ENCODE results near the gene ADAMTSL4. TPM values are rescaled to one million over a fixed set of nuclear protein-coding genes. Genes with fewer than 3 reads are reported as not detected.
"Not testable (repeated sequence)": the region's sequence is repeated elsewhere in the genome, so short reads cannot be mapped to it uniquely, and the experiment has no call there.

The ADAMTSL4 gene
- total RNA-seq, 3 donors from 2014 or later: 3.4 to 37.1 (median 10.2) TPM

DNA sequence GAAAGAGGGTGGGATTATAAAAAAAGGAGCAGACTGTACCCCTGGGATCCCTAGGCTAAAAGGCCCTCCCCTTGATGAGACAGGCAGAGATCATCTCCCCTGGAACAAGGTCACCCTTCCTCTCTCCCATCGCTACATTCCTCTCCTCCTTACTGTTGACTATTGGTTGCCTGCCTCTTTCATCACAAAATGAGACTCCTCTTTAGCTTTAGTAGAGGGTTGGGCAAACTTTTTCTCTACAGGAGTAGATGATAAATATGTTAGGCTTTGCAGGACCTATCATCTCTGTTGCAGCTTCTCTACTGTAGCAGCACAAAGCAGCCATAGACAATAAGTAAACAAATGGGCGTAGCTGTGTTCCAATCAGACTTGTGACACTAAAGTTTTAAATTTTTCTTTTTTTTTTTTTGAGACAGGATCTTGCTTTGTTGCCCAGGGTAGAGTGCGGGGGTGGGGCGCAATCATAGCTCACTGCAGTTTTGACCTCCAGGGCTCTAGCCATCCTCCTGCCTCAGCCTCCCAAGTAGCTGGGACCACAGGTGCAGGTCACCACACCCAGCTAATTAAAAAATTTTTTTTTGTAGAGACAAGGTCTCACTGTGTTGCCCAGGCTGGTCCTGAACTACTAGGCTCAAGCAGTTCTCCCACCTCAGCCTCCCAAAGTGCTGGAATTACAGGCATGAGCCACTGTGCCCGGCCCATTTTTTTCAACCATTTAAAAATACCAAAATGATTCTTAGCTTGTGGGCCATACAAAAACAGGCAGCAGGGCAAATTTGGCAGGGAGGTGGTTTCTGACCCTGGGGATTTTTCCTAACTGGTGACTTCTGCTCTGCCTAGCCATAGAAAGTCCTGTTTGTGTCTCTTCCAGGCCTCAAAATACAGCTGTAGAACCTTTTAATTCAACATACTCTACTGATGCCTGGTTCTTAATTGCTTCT lies 15.1 kb downstream of the ADAMTSL4 start:
- no peak for ATAC-seq

GRCh38 chr1:150565240-150565991 lies 16.2 kb downstream of the ADAMTSL4 start:
- H3K36me3 ChIP-seq (ENCODE audit: low read depth); H3K4me3 ChIP-seq; DNase-seq; ATAC-seq; H3K9me3 ChIP-seq: not testable (repeated sequence)
- H3K4me1 ChIP-seq (ENCODE audit: low read depth): peaks cover 78% of the 10 kb centered on the region
- intact Hi-C loops (cut with DNase I, micrococcal nuclease): loop anchor here in 1 of 2 donors (5.0 kb wide), 1 partner anchor 47 kb away; no protein-coding TSS in a partner anchor

More for the DNA sequence above, 15.1 kb downstream of the ADAMTSL4 start:
- Histone ChIP-seq H3K36me3 (ENCODE audit: low read depth) (no peaks in the 10 kb centered on the region), H3K4me3 (no peak overlapping the region), H3K4me1 (ENCODE audit: low read depth) (peaks cover 81% of the 10 kb centered on the region), H3K9me3 (no peaks in the 10 kb centered on the region)
- intact Hi-C loops (cut with DNase I, micrococcal nuclease): no loop called here
- TF ChIP-seq, protein P1, sequence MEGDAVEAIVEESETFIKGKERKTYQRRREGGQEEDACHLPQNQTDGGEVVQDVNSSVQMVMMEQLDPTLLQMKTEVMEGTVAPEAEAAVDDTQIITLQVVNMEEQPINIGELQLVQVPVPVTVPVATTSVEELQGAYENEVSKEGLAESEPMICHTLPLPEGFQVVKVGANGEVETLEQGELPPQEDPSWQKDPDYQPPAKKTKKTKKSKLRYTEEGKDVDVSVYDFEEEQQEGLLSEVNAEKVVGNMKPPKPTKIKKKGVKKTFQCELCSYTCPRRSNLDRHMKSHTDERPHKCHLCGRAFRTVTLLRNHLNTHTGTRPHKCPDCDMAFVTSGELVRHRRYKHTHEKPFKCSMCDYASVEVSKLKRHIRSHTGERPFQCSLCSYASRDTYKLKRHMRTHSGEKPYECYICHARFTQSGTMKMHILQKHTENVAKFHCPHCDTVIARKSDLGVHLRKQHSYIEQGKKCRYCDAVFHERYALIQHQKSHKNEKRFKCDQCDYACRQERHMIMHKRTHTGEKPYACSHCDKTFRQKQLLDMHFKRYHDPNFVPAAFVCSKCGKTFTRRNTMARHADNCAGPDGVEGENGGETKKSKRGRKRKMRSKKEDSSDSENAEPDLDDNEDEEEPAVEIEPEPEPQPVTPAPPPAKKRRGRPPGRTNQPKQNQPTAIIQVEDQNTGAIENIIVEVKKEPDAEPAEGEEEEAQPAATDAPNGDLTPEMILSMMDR (IDR thresholded peaks at IDR 0.05): no peak
- no peak for DNase-seq

DNA sequence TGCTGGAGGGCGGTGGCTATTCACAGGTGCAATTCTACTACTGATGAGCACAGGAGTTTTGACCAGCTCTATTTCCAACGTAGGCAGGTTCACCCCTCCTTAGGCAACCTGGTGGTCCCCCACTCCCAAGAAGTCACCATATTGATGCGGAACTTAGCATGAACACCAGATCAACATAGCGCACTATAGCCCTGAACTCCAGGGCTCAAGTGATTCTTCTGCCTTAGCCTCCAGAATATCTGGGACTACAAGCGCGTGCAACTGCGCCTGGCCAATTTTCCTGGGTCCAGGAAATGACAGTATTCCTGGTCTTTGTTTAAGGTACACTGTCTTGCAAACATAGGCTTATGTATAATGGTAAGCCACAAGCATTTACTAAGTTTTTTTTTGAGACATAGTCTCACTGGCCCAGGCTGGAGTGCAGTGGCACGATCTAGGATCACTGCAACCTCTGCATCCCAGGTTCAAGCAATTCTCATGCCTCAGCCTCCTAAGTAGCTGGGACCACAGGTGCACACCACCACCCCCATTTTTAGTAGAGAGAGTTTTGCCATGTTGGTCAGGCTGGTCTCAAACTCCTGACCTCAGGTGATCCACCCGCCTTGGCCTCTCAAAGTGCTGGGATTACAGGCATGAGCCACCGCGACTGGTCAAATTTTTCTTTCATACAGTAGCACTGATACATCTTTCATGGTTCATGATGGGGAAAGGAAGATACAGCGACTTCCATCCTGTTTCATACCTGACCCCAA lies 17.6 kb downstream of the ADAMTSL4 start:
- H3K9me3 ChIP-seq: no peaks in the 10 kb centered on the region
- H3K4me1 ChIP-seq (ENCODE audit: low read depth): peaks cover 79% of the 10 kb centered on the region
- TF ChIP-seq, protein P1 (IDR thresholded peaks at IDR 0.05): no peak
- H3K36me3 ChIP-seq (ENCODE audit: low read depth): no peaks in the 10 kb centered on the region
- DNase-seq (peak in 1 of 3 donors; percentile 24), ATAC-seq (no peak)
- no peak overlapping the region for H3K4me3 ChIP-seq
- intact Hi-C loops (cut with DNase I, micrococcal nuclease): loop anchor here in 1 of 2 donors (5.0 kb wide), 1 partner anchor 46 kb away; no protein-coding TSS in a partner anchor

DNA sequence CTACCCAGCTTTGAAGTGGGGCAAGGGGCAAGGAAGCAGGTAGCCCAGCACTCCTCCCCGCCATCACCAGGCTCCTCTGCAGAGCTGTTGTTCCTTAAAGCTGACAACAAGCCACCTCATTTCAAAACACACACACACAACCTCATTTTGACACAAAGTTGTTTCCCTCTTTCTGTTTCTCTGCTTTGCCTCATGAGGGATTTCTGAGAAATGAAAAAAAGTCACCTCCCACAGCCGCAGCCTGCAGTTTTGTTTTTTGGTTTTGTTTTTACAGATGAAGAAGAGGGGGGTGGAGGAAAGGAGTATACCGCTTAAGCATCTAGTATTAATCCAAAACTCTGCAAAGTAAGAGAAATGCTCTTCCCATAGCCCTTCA lies 18.1 kb downstream of the ADAMTSL4 start:
- TF ChIP-seq, protein P1 (IDR thresholded peaks at IDR 0.05): no peak
- H3K4me1 ChIP-seq (ENCODE audit: low read depth): peaks cover 81% of the 10 kb centered on the region
- peak; percentile 4 for ATAC-seq
- DNase-seq: peak in 1 of 3 donors; percentile 62
- H3K4me3 ChIP-seq: no peak overlapping the region
- no peaks in the 10 kb centered on the region for H3K36me3 ChIP-seq (ENCODE audit: low read depth)
- intact Hi-C loops (cut with DNase I, micrococcal nuclease): loop anchor here in 1 of 2 donors (5.0 kb wide), 1 partner anchor 45 kb away; no protein-coding TSS in a partner anchor
- no peaks in the 10 kb centered on the region for H3K9me3 ChIP-seq

GRCh38 chr1:150567717-150568593 lies 18.7 kb downstream of the ADAMTSL4 start:
- intact Hi-C loops (cut with DNase I, micrococcal nuclease): loop anchor here in 1 of 2 donors (5.0 kb wide), 1 partner anchor 44 kb away; no protein-coding TSS in a partner anchor
- DNase-seq (peak; percentile 71 to 79 (median 76)), ATAC-seq (peak; percentile 63)
- TF ChIP-seq, protein P1 (IDR thresholded peaks at IDR 0.05): no peak
- Histone ChIP-seq H3K9me3 (no peaks in the 10 kb centered on the region), H3K4me1 (ENCODE audit: low read depth) (peaks cover 76% of the 10 kb centered on the region), H3K36me3 (ENCODE audit: low read depth) (no peaks in the 10 kb centered on the region), H3K4me3 (no peak overlapping the region)
